Measurements from ENCODE around the gene PPP2R2D. TPM values are rescaled to one million over a fixed set of nuclear protein-coding genes. Genes with fewer than 3 reads are reported as not detected.

Gene PPP2R2D
- total RNA-seq, 1 experiment from 2014 or later = 41.0 TPM

DNA sequence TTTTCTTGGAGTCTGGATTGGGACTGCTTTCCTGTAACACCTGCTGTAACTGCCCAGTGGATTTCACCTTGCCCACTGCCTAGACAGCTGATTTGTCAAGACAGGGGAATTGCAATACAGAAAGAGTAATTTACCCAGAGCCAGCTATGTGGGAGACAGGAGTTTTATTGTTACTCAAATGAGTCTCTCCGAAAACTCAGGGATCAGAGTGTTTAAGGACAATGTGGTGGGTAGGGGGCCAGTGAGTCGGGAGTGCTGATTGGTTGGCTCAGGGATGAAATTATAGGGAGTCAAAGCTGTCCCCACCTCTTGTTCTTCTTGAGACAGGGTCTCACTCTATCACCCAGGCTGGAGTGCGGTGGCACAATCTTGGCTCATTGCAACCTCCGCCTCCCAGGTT lies 106.2 kb downstream of the PPP2R2D start:
- ChIA-PET CTCF (interaction anchor here (0.7 to 1.0 kb wide), 2 partner anchors 16 to 134 kb away, joined by 5 to 6 read pairs; no protein-coding TSS in a partner anchor), POLR2A (no interaction called here)
- Histone ChIP-seq H3K4me1 (ENCODE audit: control insufficient read depth, insufficient read depth, low read length) (no peaks in the 10 kb centered on the region), H3K27me3 (ENCODE audit: control insufficient read depth, insufficient read depth, low read length) (peaks cover 11% of the 10 kb centered on the region), H3K36me3 (ENCODE audit: control insufficient read depth, insufficient read depth, low read length) (no peaks in the 10 kb centered on the region), H3K27ac (ENCODE audit: low read length) (no peak overlapping the region), H3K4me3 (ENCODE audit: low read depth in 2 of 2, low read length in 2 of 2) (no peak overlapping the region), H3K9me3 (ENCODE audit: control insufficient read depth, insufficient read depth, low read depth, low read length) (no peaks in the 10 kb centered on the region)
- intact Hi-C loops (cut with micrococcal nuclease; ENCODE audit: unreplicated experiment) (no loop called here), in situ Hi-C loops (cut with HindIII; ENCODE audit: low pct_unique_long_range_greater_than_20kb, low sequenced_read_pairs) (no loop called here)
- no peak for DNase-seq (ENCODE audit: low read depth, low spot score)
- no peak for ATAC-seq
- BruUV-seq (replicated peaks) = no TSS peak
- TF ChIP-seq SIN3A (IDR thresholded peaks at IDR 0.05; ENCODE audit: borderline replicate concordance, insufficient read depth, low read depth, low read length) (no peak), CTCF (IDR thresholded peaks at IDR 0.05) (no peak), POLR2AphosphoS5 (IDR thresholded peaks at IDR 0.05; ENCODE audit: low read depth, low read length) (no peak), TCF7L2 (IDR thresholded peaks at IDR 0.05; ENCODE audit: low read depth, low read length) (no peak)
- TF ChIP-seq, protein P1, sequence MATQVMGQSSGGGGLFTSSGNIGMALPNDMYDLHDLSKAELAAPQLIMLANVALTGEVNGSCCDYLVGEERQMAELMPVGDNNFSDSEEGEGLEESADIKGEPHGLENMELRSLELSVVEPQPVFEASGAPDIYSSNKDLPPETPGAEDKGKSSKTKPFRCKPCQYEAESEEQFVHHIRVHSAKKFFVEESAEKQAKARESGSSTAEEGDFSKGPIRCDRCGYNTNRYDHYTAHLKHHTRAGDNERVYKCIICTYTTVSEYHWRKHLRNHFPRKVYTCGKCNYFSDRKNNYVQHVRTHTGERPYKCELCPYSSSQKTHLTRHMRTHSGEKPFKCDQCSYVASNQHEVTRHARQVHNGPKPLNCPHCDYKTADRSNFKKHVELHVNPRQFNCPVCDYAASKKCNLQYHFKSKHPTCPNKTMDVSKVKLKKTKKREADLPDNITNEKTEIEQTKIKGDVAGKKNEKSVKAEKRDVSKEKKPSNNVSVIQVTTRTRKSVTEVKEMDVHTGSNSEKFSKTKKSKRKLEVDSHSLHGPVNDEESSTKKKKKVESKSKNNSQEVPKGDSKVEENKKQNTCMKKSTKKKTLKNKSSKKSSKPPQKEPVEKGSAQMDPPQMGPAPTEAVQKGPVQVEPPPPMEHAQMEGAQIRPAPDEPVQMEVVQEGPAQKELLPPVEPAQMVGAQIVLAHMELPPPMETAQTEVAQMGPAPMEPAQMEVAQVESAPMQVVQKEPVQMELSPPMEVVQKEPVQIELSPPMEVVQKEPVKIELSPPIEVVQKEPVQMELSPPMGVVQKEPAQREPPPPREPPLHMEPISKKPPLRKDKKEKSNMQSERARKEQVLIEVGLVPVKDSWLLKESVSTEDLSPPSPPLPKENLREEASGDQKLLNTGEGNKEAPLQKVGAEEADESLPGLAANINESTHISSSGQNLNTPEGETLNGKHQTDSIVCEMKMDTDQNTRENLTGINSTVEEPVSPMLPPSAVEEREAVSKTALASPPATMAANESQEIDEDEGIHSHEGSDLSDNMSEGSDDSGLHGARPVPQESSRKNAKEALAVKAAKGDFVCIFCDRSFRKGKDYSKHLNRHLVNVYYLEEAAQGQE (IDR thresholded peaks at IDR 0.05; ENCODE audit: insufficient read depth in 1 of 2, low read depth in 2 of 2, low read length in 1 of 2) = no peak

DNA sequence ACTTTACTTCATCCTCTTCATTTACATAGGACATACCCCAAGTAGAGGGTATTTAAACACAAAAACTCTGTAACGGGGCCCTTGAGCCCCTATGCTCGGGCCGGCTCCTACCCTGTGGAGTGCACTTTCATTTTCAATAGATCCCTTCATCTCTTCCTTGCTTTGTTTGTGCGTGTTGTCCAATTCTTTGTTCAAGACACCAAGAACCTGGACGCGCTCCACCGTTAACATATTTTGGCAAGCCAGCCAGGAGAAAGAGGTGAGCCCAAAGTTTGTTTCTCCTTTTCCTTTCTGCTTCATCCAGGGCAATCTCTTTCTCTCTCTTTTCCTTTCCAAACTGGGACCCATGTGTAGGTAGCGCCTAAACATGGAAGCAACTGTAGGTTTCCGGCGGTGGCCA lies 106.9 kb downstream of the PPP2R2D start:
- Histone ChIP-seq H3K27me3 (ENCODE audit: control insufficient read depth, insufficient read depth, low read length) (peaks cover 13% of the 10 kb centered on the region), H3K36me3 (ENCODE audit: control insufficient read depth, insufficient read depth, low read length) (no peaks in the 10 kb centered on the region), H3K27ac (ENCODE audit: low read length) (no peak overlapping the region), H3K9me3 (ENCODE audit: control insufficient read depth, insufficient read depth, low read depth, low read length) (no peaks in the 10 kb centered on the region), H3K4me3 (ENCODE audit: low read depth in 2 of 2, low read length in 2 of 2) (no peak overlapping the region), H3K4me1 (ENCODE audit: control insufficient read depth, insufficient read depth, low read length) (no peaks in the 10 kb centered on the region)
- POLR2A ChIA-PET = no interaction called here
- DNase-seq (ENCODE audit: low read depth, low spot score) (no peak), ATAC-seq (no peak)
- in situ Hi-C loops (cut with HindIII; ENCODE audit: low pct_unique_long_range_greater_than_20kb, low sequenced_read_pairs) = no loop called here
- CTCF ChIA-PET = no interaction called here
- intact Hi-C loops (cut with micrococcal nuclease; ENCODE audit: unreplicated experiment) = no loop called here
- BruUV-seq (replicated peaks) = no TSS peak
- no peak for TF ChIP-seq CTCF (IDR thresholded peaks at IDR 0.05)

Other genes starting within 250 kb of the PPP2R2D start
- gene BNIP3, start 80.9 kb downstream of the PPP2R2D start, total RNA-seq (2021; ENCODE audit: unreplicated experiment) = 67.8 TPM
- 1.5 TPM for gene JAKMIP3, start 164.9 kb downstream of the PPP2R2D start, total RNA-seq (2021; ENCODE audit: unreplicated experiment)